HG03066 (cell line): Measurements from ENCODE around the gene TUBA3E.
"Not testable (repeated sequence)": the region's sequence is repeated elsewhere in the genome, so short reads cannot be mapped to it uniquely, and the experiment has no call there.

Source experiments
- ATAC-seq: cut with Tn5 transposase; IDR thresholded peaks from one replicate; pipeline ENCODE4 v1.9.1; 2021; ENCODE audit warnings: low read depth; ENCODE audit not compliant: unreplicated experiment

The TUBA3E gene

DNA sequence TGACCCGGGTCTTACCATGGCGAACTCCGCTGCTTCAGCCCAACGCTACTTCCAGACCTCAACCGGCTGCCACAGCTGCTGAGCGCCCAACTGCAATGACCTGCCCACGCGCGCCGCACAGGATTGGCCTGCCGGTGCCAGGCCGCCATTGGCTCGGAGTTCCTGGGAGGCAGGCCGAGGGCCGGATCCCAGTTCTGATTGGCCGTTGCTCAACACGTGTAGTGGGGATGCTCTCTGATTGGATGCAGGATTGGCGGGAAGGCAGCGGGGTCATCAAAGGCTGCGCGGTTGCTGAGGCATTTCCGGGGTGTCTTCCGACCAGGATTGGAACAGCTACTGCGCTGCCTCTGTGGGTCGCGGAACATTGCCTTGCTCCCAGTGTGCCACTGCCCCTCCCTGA is at the start of gene TUBA3E:
TSS of gene TUBA3E (minus strand) at position 97 of the 400 bp plus-strand sequence. CDS start at position 18, 79 bp downstream.
- no peak for ATAC-seq

DNA sequence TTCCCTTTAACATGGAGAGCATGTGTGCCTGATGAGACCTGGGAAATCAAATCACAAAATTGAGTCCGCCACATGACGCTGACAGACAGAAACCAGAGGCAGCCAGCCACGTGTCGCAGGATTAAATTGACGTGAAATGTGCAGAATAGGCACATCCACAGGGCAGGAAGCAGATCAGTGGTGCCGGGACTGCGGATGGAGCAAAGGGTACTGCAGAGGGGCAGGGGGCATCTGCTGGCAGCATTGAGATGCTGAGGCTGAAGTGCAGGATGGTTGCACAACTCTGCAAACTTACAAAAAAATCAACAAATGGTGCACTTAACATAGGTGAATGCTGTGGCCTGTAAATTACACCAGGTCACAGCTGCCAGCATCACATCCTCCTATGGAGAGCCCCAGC is 48.2 kb upstream of the TUBA3E start:
- ATAC-seq: no peak

DNA sequence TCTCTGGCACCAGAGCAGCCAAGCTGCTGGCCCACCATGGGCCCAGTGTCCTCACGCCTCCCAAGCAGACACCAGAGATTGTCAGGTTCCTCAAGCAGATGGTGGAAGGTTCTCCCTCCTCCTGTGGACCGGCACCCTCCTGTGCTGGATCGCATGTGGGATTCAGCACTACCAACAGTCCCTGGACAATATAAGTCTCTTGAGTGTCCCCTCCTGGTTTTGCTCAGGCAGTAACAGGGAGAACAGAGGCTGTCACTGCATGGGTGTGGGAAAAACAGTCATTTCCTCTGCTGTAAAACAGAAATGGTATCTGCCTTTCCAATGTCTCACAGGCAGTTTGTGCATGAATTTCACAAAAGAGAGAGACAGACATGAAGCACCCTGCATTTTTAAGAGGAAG is 47.7 kb upstream of the TUBA3E start:
- no peak for ATAC-seq

DNA sequence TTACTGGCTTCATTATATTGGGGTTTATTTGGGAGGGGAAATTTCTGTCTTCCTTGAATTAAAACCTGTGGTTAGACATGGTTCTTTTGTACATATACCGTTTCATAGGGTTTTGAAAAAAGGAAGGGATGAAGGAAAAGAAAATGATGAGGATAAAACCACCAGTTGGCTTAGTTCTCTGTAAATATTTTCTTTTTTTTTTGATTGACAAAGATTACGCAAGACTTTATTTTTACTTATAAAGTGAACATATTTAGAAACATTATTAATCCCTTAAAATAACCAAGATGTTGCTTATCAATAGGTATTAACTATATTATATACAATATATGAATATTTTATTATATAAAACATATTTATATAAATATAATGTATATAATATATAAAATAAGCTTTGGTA is 45.1 kb upstream of the TUBA3E start:
- ATAC-seq: no peak

DNA sequence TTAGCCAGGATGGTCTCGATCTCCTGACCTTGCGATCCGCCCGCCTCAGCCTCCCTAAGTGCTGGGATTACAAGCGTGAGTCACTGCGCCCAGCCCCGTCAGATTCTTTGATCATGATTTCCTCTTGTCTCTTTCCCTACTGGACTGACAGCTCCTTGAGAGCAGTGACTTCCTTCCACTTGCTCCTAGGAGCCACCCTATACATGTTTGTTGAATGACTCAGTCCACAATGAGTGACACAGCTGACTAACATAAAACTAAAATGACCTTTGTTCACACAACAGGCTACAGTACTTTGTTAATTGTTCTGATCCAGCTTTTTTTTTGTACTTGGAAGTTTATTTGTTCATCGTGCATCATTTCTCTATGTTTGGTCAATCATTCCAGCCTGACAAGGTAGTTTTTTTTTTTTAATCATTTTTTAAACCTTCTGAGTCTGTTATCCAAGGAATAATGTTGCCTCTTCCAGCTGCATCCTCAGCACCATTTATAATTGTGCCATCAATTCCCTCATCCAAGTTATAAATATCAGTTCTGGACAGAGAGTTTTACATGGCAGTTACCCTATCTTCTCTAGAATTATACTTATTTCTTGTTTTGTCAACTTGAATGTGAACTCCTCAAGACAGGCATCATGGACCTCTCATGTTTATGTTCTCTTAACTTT is 42.9 kb upstream of the TUBA3E start:
- no peak for ATAC-seq

DNA sequence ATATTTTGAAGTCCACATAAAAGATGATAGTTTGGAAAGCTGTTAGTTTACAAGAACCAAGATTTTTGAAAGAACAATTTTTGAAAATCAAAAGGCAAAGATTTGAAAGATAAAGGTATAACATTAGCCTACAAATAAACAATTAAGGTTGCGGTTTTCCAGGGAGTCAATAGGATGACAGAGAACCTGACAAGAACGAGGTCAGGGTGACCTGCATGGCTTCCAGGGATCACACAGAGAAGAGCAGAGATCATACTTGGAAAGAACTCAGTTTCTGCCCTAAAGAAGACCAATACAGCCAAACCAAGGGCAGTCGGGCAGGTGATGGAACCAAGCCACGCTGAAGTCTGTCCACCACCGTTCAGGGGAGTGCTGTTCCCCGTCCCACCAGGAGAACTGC is 41.3 kb upstream of the TUBA3E start:
- ATAC-seq: not testable (repeated sequence)

DNA sequence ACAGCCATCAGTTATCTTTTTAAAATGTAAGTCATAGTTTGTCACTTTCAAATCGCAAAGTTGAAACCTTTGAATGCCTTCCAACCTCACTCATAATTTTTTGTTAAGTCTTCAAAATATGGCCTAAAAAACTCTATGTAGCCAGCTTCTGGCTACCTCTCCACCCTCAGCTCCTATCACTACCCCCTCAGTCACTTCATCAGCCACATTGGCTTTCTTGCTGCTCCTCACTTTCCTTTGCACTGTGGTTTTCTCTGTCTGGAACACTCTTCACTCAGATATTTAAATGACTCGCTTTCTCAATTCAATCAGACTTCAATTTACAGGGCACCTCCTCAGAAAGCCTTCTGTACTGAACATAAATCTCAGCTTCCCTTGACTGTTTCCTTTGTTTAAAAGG is 34.8 kb upstream of the TUBA3E start:
- not testable (repeated sequence) for ATAC-seq

DNA sequence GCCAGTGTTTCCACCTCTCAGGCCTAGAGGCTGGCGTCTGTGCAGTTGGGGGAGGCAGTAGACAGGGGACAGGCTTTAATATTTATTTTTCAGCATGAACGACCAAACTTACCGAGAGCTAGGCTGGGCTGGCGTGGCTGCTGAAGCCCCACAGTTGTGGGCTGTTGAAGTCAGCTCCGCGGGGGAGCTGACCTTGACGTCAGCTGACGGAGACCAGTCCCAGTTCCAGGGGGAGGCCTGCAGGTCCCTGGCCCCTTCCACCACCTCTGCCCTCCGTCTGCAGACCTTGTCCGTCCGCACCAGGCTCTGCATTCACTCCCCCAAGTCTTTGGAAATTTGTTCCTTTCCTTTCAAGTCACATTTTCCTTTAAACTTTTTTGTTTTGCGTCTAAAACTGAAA is 33.4 kb upstream of the TUBA3E start:
- ATAC-seq: no peak

DNA sequence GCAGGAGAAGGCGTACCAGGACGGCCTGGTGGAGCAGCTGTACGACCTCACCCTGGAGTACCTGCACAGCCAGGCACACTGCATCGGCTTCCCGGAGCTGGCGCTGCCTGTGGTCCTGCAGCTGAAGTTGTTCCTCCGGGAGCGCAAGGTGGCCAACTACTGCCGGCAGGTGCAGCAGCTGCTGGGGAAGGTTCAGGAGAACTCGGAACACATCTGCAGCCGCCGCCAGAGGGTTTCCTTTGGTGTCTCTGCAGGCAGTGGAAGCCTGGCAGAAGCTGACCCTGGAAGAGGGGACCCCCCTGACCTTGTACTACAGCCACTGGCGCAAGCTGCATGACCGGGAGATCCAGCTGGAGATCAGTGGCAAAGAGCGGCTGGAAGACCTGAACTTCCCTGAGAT is 32.7 kb upstream of the TUBA3E start:
- ATAC-seq: not testable (repeated sequence)

DNA sequence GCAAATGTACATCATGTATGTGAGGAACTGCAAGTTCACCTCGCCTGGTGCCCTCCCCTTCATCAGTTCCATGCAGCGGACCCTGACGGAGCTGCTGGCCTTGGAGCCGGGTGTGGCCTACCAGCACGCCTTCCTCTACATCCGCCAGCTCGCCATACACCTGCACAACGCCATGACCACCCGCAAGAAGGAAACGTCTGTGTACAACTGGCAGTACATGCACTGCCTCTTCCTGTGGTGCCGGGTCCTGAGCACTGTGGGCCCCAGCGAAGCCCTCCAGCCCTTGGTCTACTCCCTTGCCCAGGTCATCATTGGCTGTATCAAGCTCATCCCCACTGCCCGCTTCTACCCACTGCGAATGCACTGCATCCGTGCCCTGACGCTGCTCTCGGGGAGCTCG is 32.1 kb upstream of the TUBA3E start:
- ATAC-seq: not testable (repeated sequence)

DNA sequence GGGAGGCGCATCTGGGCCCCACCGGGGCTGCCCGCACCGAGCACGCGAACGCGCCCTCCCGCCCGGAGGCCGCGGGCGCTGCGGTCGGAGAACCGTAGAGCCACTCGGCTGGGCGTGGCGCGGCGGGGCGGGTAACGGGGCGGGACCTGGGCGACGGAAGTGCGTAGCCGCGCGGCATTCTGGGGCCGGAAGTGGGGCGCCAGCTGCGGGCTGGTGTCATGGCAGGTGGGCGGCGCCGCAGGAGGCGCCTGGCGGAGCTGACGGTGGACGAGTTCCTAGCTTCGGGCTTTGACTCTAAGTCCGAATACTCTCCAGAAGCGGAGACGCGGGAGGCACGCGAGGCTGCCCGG is 30.9 kb upstream of the TUBA3E start:
- ATAC-seq: not testable (repeated sequence)

DNA sequence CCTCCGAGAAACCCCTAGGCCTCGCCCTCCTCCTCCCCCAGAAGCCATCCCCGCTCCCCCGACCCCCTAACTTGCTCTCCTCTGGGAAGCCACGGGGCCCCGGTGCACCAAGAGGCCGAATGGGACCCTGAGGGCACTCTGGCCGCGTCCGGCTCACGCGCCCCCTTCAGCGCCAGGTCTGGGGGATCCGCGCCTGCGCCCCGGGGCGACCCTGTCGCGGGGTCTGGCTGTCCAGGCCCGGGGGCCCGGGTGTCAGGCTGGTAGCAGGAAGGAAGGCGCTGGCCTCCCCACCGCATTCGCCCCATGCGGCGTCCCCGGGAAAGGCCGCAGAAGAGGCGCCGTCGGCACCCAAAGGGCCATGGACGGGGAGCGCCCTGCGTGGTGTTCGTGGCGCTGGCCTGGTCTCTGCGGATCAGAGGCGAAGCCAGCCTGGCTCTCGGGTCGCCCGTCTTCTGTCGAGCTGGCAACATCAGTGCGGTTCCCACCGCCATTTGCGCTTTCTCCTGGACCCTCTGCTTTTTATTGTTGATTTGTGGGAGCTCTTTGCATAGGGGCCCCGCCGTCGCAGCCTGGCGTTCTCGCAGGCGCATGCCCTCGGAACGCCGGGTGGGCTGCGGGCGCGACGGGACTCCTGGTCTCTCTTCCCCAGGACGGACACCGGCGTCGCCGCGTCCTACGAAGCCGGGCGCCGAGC is 30.4 kb upstream of the TUBA3E start:
- ATAC-seq: not testable (repeated sequence)

DNA sequence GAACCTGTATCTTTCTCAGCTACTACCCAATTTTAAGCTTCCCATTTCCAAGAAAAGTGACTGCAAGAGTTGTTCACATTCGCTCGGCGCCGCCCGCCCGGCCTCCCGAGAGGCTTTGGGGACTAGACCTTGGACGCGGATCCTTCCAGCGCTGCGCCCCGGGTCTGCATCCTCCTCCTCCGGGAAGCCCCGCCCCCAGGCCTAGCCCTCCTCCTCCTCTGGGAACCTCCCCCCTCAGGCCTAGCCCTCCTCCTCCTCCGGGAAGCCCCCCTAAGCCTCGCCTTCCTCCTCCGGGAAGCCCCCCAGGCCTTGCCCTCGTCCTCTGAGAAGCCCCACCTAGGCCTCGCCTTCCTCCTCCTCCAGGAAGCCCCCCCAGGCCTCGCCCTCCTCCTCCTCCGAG is 29.8 kb upstream of the TUBA3E start:
- ATAC-seq: not testable (repeated sequence)

DNA sequence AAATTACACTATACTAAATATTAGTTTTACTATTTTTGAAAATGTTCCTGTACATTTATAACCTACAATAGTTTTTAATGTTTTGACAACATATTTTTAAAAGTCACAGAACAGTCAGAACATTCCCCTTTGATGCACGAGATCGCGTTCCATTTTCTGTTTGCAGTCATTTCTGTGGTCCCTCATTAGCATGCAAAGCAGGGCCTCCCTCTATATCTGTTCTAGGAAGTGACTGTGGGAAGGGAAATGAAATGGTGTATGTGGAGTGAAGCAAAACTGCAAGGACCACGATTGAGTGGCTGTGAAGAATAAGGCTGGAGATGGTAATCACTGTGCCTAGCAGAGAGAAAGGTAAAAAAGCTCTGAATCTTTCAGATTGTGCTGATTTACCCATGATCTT is 24.3 kb upstream of the TUBA3E start:
- peak; percentile 84 for ATAC-seq

DNA sequence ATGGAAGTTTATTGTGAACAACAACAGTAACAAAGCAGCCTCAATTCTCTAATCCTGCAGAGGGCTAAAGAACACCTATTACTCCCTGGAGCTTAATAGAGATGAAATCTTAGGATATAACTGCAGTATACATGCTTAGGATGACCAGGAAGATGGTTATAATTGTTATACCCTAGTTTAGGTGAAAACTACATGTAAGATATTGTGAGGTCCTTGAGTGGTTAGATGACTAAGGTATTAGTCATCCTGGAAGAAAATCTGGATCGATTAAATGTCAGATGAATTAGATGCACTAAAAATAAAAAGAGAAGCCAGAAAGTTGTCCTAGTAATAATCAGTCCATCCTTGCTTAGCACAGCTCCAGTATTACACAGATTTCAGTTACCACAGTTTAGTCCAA is 22.3 kb upstream of the TUBA3E start:
- ATAC-seq: not testable (repeated sequence)

DNA sequence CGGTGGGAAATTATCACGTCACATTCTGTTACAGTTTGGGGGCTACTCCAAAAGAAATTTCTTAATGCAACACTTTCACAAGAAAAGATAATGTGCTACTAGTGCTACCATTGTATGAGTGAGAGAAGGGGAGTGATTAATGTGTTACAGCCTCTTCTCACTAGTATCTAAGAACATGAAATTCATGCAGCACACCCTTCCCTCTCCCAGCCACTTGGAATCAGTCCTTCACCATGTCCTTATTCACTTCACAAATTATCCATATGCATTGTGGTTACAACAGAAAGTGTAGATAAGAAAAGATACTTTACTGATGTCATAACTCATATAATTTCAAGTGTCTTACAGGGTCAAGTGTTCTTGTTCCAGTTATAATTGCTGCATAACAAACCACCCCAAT is 20.9 kb upstream of the TUBA3E start:
- ATAC-seq: not testable (repeated sequence)

DNA sequence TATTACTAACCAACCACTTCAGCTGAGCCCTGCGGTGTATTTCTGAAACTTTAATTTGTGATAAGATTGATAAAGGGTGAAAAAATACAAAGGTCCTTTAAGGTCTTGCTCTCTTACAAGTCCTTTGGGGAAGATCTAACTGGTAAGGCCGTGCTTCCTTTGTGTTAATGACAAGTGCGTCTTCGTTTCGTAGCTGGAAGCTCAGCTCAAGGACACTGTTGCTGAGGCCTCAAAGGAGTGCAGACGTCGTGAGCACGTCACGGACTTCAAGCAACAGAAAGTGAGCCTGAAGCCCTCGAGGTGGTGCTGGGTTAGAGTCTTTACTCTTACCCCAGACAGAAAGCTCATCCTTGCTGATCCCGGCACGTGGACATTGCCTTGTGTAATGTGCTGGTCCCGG is 8.8 kb upstream of the TUBA3E start:
- not testable (repeated sequence) for ATAC-seq

DNA sequence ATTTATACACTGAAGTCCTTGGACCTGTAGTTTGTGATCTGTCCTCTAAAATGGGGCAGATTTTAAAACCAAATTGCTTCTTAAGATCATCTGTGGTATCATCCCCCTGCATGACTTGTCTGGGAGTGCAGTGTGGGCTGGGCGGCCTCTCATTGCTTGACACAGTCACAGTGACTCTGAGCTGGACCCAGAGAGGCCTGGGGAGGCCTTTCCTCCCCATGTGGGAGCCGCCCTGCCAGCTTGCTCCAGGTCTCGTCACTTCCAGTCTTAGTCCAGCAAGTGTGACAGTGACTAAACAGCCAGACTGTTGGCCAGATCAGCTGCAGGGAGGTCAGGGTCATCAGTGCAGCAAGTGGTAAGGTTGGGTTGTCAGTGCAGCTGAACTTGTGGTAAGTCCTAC is 4.9 kb upstream of the TUBA3E start:
- ATAC-seq: not testable (repeated sequence)

DNA sequence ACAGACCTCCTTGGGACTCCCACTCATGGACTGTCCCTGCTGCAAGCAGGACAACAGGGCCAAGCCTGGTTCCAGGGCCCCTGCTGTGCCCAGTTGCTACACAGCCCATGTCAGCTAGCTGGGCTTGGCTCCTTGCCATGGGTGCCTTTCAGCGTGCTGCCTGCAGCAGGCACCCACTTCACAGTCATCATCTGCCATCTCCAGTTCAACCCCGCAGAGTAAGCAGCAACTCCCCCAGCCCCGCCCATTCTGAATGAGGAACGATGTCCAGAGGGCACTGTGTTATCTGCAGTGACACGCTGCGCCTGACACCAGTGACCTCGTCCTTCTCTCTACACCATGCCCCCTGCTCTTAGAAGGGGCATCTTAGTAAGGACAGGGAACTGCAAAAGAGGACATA is 4.3 kb upstream of the TUBA3E start:
- not testable (repeated sequence) for ATAC-seq

DNA sequence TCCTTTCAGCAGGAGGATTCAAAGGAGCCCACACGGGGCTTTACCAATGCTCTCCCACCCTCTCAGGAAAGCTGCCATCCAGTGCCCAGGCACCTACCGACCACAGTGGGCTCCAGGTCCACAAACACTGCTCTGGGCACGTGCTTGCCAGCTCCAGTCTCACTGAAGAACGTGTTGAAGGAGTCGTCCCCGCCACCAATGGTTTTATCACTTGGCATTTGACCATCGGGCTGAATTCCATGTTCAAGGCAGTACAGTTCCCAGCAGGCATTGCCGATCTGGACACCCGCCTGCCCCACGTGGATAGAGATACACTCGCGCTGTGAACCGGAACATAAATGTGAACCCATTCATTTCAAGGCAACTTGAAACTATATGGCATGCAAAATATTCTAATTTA is 2.2 kb downstream of the TUBA3E start:
- not testable (repeated sequence) for ATAC-seq

DNA sequence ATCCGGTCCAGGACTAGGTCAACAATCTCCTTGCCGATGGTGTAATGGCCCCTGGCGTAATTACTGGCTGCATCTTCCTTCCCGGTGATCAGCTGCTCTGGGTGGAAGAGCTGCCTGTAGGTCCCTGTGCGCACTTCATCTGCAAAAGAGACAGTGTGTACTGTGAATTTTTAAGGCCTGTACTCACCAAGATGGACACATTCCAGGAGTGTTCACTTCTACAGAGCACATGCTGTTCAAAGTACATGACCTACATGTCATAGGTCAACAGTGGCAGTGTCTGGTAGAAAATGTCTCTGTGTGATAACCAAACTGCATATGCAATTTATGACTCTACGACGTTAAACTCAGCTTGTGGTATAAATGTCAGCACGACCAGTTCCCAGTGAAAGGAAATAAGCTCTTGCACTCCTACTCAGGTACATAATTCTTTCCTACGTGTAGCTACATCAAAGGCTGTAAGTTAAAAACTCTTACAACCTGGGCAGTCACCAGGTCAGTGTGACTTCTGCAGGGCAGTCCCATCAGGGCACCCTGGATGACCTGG is 3.1 kb downstream of the TUBA3E start:
- ATAC-seq: not testable (repeated sequence)

DNA sequence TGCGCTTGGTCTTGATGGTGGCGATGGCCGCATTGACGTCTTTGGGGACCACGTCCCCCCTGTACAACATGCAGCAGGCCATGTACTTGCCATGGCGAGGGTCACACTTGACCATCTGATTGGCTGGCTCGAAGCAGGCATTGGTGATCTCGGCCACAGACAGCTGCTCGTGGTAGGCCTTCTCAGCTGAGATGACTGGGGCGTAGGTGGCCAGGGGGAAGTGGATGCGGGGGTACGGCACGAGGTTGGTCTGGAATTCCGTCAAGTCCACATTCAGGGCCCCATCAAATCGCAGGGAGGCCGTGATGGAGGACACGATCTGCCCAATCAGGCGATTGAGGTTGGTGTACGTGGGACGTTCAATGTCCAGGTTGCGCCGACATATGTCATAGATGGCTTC is 4.4 kb downstream of the TUBA3E start:
- not testable (repeated sequence) for ATAC-seq
